ENCODE data around the gene DOCK4.

Gene DOCK4

DNA sequence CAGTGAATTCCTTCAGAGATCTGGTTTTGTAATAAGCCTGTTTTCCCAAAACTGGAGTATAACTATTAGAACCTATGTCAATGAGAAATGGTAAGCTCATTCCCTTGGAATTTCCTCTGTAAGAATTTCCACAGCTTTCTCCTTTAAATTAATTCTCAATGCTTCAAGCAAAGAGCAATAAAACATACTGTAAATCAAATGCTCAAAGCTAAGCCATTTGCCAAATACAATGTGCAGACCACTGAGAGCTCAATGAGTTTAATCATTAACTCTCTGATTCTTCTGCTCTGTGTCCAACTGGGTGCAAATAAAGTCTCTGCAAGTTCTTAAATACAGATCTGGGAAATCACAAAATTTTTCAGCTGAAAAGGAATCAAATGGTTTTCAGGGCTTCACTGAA lies 416.3 kb downstream of the DOCK4 start:
- Mint-ChIP-seq H3K4me1 (peaks cover 11% of the 10 kb centered on the region), H3K27ac (peak overlapping the region; percentile 9 to 62 (median 60)), H3K9me3 (peaks cover 22% of the 10 kb centered on the region), H3K36me3 (ENCODE audit: low read depth) (peaks cover 48% of the 10 kb centered on the region), H3K27me3 (ENCODE audit: low read depth) (no peaks in the 10 kb centered on the region), H3K4me3 (no peak overlapping the region)
- TF ChIP-seq, protein P1, sequence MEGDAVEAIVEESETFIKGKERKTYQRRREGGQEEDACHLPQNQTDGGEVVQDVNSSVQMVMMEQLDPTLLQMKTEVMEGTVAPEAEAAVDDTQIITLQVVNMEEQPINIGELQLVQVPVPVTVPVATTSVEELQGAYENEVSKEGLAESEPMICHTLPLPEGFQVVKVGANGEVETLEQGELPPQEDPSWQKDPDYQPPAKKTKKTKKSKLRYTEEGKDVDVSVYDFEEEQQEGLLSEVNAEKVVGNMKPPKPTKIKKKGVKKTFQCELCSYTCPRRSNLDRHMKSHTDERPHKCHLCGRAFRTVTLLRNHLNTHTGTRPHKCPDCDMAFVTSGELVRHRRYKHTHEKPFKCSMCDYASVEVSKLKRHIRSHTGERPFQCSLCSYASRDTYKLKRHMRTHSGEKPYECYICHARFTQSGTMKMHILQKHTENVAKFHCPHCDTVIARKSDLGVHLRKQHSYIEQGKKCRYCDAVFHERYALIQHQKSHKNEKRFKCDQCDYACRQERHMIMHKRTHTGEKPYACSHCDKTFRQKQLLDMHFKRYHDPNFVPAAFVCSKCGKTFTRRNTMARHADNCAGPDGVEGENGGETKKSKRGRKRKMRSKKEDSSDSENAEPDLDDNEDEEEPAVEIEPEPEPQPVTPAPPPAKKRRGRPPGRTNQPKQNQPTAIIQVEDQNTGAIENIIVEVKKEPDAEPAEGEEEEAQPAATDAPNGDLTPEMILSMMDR (IDR thresholded peaks at IDR 0.05; ENCODE audit: unreplicated experiment in 3 of 3), result no peak

DNA sequence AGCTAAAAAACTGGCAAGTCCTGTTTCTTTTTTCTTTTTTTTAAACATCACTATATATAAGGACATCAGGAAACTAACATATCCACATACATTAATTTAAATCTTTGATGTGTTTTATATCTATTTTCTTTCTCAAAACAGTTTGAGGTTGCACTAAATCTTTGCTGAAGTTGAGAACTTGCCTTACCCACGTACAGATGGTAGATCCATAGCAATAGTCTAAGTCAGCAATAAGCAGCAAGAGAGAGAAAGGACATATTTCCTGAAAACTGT lies 417.2 kb downstream of the DOCK4 start:
- peaks cover 11% of the 10 kb centered on the region for H3K4me1 Mint-ChIP-seq
- H3K36me3 Mint-ChIP-seq (ENCODE audit: low read depth), result peaks cover 47% of the 10 kb centered on the region
- TF ChIP-seq, protein P1 (IDR thresholded peaks at IDR 0.05; ENCODE audit: unreplicated experiment in 3 of 3), result no peak
- H3K9me3 Mint-ChIP-seq, result peaks cover 13% of the 10 kb centered on the region
- peak overlapping the region in 2 of 3 experiments; percentile 33 to 64 for H3K27ac Mint-ChIP-seq
- no peak overlapping the region for H3K4me3 Mint-ChIP-seq
- H3K27me3 Mint-ChIP-seq (ENCODE audit: low read depth), result no peaks in the 10 kb centered on the region

DNA sequence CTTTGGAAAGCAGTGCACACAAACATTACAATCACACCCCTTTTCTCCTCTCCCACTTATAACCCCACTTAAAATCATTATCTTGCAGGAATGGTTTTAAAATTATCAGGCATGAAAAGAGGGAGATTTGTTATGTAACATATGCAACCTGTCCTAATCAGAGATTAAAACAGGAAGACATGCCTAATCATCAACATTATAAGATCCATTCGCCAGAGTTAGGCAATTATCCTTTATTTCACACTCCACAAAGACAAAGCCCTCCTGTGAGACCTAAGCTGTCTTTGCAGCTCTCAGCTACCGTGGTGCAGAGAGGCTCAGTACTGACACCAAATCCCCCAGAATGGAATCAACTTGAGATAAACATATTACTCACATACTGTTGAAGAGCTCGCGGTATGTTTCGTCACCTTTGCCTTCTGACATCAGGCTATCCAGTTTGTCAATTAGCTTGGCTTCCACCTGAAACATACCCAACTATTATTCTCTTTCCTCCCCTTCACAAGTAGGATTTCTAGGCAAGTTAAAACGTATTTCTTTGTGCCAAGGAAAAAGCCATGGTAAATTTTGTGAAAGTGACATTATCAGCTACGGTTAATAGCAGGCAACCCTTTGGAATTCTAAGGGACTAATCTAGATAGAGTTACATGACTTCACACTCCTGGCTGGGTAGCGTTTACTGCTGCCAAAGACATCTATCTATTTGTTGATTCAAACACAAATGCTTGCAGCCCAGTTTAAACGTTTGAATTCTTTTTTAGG lies 417.7 kb downstream of the DOCK4 start:
- Mint-ChIP-seq H3K4me1 (peaks cover 11% of the 10 kb centered on the region), H3K4me3 (no peak overlapping the region), H3K9me3 (peaks cover 9% of the 10 kb centered on the region), H3K27me3 (ENCODE audit: low read depth) (no peaks in the 10 kb centered on the region), H3K36me3 (ENCODE audit: low read depth) (peaks cover 45% of the 10 kb centered on the region), H3K27ac (peak overlapping the region in 2 of 3 experiments; percentile 40 to 64)
- TF ChIP-seq, protein P1 (IDR thresholded peaks at IDR 0.05; ENCODE audit: unreplicated experiment in 3 of 3), result no peak

DNA sequence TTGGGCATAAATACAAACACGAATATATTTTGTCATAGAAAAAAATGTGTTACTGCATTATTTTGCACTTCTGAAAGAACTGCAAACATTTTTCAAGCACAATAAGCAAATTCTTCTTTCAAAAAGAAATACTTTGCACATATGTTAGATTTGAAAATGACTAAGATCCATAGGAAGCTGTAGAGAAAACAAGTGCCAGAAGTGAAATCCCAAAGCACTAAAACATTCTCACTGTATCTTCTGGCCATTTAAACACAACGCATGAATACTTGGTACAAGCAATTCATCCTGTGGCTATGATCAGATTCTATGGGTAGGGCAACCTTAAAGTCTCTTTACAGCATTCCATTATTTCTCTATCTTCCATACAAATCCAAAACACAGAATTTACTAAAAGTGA lies 418.5 kb downstream of the DOCK4 start:
- Mint-ChIP-seq H3K9me3 (peaks cover 3% of the 10 kb centered on the region), H3K36me3 (ENCODE audit: low read depth) (peaks cover 38% of the 10 kb centered on the region), H3K27me3 (ENCODE audit: low read depth) (no peaks in the 10 kb centered on the region), H3K4me1 (peaks cover 11% of the 10 kb centered on the region), H3K4me3 (no peak overlapping the region), H3K27ac (no peak overlapping the region)
- TF ChIP-seq, protein P1 (IDR thresholded peaks at IDR 0.05; ENCODE audit: unreplicated experiment in 3 of 3), result no peak

DNA sequence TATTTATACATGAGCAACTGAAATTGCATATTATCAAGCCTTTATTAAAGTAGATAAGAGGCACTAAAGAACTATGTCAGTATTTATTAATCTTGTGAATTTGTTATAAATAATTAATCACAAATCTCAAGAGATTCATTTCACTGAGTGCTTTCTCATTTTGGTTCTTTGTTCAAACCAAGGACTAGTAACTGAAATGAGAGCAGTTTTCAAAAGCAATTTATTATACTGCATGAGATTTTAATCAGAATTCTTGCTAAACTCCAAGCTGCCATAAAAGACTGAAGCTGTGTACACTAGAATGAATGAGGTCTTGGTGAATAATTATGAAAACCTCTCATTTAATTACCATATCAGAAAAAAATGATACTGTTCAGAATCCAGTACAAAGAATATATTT lies 419.1 kb downstream of the DOCK4 start:
- peaks cover 11% of the 10 kb centered on the region for H3K4me1 Mint-ChIP-seq
- TF ChIP-seq, protein P1 (IDR thresholded peaks at IDR 0.05; ENCODE audit: unreplicated experiment in 3 of 3), result no peak
- no peaks in the 10 kb centered on the region for H3K27me3 Mint-ChIP-seq (ENCODE audit: low read depth)
- H3K9me3 Mint-ChIP-seq, result no peaks in the 10 kb centered on the region
- H3K4me3 Mint-ChIP-seq, result no peak overlapping the region
- H3K36me3 Mint-ChIP-seq (ENCODE audit: low read depth), result peaks cover 33% of the 10 kb centered on the region
- no peak overlapping the region for H3K27ac Mint-ChIP-seq

DNA sequence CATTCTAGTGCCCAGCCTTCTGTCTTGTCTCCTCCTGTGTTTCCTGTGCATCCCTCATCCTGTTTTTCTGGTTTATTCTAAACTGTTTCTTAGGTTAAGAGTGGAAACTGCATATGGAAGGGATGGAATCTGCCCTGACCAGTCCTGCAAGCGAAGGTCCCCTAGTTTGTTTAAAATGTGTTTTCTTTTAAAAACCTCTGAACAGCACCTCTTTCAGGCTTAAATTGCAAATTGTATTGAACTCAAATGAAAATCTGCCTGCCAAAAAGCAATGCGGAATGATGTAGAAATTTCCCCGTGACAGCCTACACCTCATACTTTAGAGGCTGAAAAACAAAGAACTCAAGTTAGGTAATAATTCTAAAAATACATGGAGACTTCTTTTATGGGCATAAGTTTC lies 421.1 kb downstream of the DOCK4 start:
- H3K27ac Mint-ChIP-seq, result peak overlapping the region in 1 of 3 experiments; percentile 38
- no peak overlapping the region for H3K4me3 Mint-ChIP-seq
- no peaks in the 10 kb centered on the region for H3K27me3 Mint-ChIP-seq (ENCODE audit: low read depth)
- H3K9me3 Mint-ChIP-seq, result no peaks in the 10 kb centered on the region
- H3K36me3 Mint-ChIP-seq (ENCODE audit: low read depth), result peaks cover 42% of the 10 kb centered on the region
- peaks cover 11% of the 10 kb centered on the region for H3K4me1 Mint-ChIP-seq
- TF ChIP-seq, protein P1 (IDR thresholded peaks at IDR 0.05; ENCODE audit: unreplicated experiment in 3 of 3), result no peak
